NOMO-1 treated with DMSO at 0.1 percent for 48 hours (cell line): ENCODE measurements around the gene GPR173.
A peak's percentile ranks its signal among the peaks of the same experiment; 100 is the strongest.

ENCODE experiments used
- DNase-seq: peaks from one replicate; lab custom pipeline; 2025; ENCODE audit not compliant: unreplicated experiment; lab: John Stamatoyannopoulos, UW

GPR173 gene

GRCh38 chrX:53088136-53088974 lies 39.8 kb downstream of the GPR173 start:
- DNase-seq = no peak

- DNase-seq = peak; percentile 58
Measured at GRCh38 chrX:53089224-53089842, 40.7 kb downstream of the GPR173 start.

- no peak for DNase-seq
Measured at GRCh38 chrX:53089925-53090324, 41.3 kb downstream of the GPR173 start.

- no peak for DNase-seq
Measured at GRCh38 chrX:53091354-53091753, 42.8 kb downstream of the GPR173 start.

- peak; percentile 62 for DNase-seq
Measured at GRCh38 chrX:53093177-53093655, 44.6 kb downstream of the GPR173 start.

- DNase-seq = peak; percentile 88
Measured at GRCh38 chrX:53093748-53094581, 45.4 kb downstream of the GPR173 start, which contains the start of gene KANTR. KANTR (plus strand) TSS chrX:53094142; CDS start chrX:53124273, 30,131 bp downstream.

- DNase-seq = no peak
Measured at GRCh38 chrX:53094582-53094905, 46.0 kb downstream of the GPR173 start.

GRCh38 chrX:53095796-53096195 lies 47.2 kb downstream of the GPR173 start:
- DNase-seq = no peak

GRCh38 chrX:53114864-53115549 lies 66.4 kb downstream of the GPR173 start:
- DNase-seq = no peak

GRCh38 chrX:53115550-53115874 lies 66.9 kb downstream of the GPR173 start:
- DNase-seq = no peak

- no peak for DNase-seq
Measured at GRCh38 chrX:53116101-53116500, 67.5 kb downstream of the GPR173 start.

GRCh38 chrX:53122013-53122412 lies 73.4 kb downstream of the GPR173 start:
- DNase-seq = no peak

- DNase-seq = no peak
Measured at GRCh38 chrX:53125506-53125905, 76.9 kb downstream of the GPR173 start.

- no peak for DNase-seq
Measured at GRCh38 chrX:53126377-53126776, 77.8 kb downstream of the GPR173 start.

- DNase-seq = no peak
Measured at GRCh38 chrX:53128097-53128749, 79.6 kb downstream of the GPR173 start.
